CD4-positive, alpha-beta T cell treated with Interleukin-4 for 1 hour (primary cell): ENCODE measurements around the gene LACRT.
A peak's percentile ranks its signal among the peaks of the same experiment; 100 is the strongest.

ENCODE experiments used
- DNase-seq, 2 donors: peaks; one replicate each; pipeline ENCODE4 v3.0.0-alpha.2; 2020 to 2022

The LACRT gene

GRCh38 chr12:54598970-54599369 lies 35.7 kb downstream of the LACRT start:
- no peak for DNase-seq

- DNase-seq: peak; percentile 41 to 45
Measured at GRCh38 chr12:54596526-54596946, 38.2 kb downstream of the LACRT start.

- DNase-seq: no peak
Measured at GRCh38 chr12:54595471-54595870, 39.2 kb downstream of the LACRT start.

- DNase-seq: no peak
Measured at GRCh38 chr12:54593725-54594124, 41.0 kb downstream of the LACRT start.

GRCh38 chr12:54593135-54593534 lies 41.6 kb downstream of the LACRT start:
- no peak for DNase-seq

GRCh38 chr12:54592316-54592715 lies 42.4 kb downstream of the LACRT start:
- no peak for DNase-seq

- DNase-seq: no peak
Measured at GRCh38 chr12:54590978-54591591, 43.6 kb downstream of the LACRT start.

- no peak for DNase-seq
Measured at GRCh38 chr12:54589964-54590363, 44.7 kb downstream of the LACRT start.

GRCh38 chr12:54588890-54589267 lies 45.8 kb downstream of the LACRT start:
- no peak for DNase-seq

- DNase-seq: no peak
Measured at GRCh38 chr12:54588110-54588889, 46.4 kb downstream of the LACRT start, which contains the start of gene PPP1R1A. TSS of gene PPP1R1A (minus strand) at chr12:54588659. CDS start at chr12:54588488, 171 bp downstream.

GRCh38 chr12:54587315-54587873 lies 47.3 kb downstream of the LACRT start:
- no peak for DNase-seq

GRCh38 chr12:54586620-54587019 lies 48.1 kb downstream of the LACRT start:
- no peak for DNase-seq

- no peak for DNase-seq
Measured at GRCh38 chr12:54585243-54585642, 49.5 kb downstream of the LACRT start.

- no peak for DNase-seq
Measured at GRCh38 chr12:54584128-54584527, 50.6 kb downstream of the LACRT start.

- DNase-seq: no peak
Measured at GRCh38 chr12:54583726-54584125, 51.0 kb downstream of the LACRT start.

GRCh38 chr12:54581412-54581811 lies 53.3 kb downstream of the LACRT start:
- DNase-seq: no peak
